ENCODE data around the gene GSC.
"Not testable (repeated sequence)": the region's sequence is repeated elsewhere in the genome, so short reads cannot be mapped to it uniquely, and the experiment has no call there.

GSC gene

DNA sequence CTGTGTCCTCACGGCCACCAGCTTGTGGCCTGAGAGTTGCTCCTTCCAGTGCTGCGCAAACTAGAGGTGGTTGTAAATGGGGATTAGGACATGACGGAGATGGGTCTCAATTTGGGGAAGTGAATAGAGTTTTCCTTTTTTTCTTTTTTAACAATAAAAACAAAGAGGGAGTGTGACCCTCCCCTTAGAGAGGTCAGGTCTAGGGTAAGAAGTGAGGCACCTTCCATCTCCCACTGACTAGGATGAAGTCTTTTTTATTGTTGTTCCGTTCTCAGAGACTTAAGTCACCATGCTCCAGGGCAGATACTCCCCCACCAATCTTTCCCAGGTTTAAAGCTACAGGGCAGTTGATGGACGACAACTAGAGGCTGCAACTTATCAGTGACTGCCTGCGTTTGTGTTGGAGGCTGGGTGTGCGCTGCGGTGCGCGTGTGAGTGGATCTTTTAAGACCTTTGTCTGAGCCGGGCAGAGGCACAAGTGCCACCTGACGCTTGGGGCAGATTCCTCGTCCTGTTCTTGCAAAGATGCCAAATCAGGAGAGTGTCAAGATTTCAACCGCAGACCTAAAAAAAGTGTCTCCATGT, 2.1 kb upstream of the GSC start:
- DNase-seq (ENCODE audit: low read depth): no peak

DNA sequence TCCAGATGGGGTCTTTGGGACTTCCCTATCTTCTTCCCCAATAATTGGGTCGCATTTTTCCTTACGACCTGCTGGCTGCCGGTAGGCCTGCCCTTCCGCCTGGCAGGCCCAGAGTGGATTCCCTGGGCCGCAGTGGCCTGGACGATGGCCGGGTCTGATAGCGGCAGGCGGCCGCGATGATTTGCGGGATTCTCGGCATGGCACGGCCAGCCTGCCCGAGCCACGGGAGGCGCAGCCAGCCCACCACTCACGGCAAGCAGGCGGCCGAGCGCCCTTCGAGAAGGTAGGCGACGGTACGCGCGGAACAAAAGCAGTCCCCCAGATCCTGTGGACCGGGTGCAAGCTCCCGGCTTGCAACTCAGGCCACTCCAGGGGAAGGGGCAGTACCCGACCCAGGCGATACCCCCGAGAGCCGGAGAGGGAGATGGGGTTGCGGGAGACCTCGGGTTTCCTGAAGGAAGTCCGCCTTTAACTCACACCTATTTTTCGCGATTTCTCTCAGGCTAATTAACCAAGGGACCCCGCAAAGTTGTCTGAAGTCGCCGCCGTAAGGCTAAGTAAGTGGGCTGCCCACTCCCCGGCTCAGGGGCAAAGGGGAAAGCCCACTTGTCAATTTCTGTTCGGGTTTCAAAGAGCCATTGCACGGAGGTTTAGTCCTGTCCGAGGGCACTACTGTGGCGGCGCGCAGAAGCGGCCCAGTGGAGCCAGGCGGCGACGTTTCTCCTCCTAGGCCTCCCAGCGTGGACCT, 1.4 kb upstream of the GSC start:
- no peak for DNase-seq (ENCODE audit: low read depth)

DNA sequence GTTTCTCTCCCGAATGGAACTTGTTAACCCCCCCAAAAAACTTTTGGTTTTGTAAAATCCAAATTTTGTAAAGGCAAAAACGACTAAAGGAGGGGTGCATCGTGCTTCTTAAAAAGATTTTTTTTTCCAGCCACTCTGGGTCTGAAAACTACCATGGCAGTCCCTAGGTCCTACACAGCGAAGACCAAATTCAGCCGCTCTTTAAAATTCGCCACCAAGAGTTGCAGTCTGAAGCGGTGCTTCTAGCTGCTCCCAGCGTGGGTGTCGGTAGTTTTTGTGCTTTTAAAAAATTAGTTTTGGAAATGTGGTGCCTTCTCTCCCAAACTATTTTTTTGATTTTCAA, 873 bp upstream of the GSC start:
- DNase-seq (ENCODE audit: low read depth): no peak

DNA sequence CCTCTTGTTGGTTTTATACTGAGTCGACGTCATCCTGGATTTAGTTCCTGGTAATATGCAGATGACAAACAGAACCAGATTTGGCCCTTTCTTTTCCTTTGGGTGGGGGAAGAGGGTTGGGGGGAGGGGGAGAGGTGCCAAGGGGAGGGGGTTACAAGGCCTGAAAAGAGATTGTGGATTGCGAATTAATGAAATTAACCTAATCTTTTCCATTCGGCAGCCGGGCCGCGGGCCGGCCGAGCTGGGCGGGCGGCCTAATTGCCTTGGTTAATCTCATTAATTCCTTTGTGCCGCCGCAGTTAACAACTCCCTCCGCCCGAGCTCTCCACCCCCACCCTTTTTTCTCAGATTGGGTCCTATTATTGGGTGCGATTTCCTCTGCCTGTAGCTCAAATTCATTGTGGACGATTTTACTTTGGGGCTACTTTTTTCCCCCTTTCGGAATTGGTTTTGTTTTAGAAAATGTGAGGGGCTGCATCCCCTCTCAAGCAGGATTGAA, 387 bp upstream of the GSC start:
- no peak for DNase-seq (ENCODE audit: low read depth)

DNA sequence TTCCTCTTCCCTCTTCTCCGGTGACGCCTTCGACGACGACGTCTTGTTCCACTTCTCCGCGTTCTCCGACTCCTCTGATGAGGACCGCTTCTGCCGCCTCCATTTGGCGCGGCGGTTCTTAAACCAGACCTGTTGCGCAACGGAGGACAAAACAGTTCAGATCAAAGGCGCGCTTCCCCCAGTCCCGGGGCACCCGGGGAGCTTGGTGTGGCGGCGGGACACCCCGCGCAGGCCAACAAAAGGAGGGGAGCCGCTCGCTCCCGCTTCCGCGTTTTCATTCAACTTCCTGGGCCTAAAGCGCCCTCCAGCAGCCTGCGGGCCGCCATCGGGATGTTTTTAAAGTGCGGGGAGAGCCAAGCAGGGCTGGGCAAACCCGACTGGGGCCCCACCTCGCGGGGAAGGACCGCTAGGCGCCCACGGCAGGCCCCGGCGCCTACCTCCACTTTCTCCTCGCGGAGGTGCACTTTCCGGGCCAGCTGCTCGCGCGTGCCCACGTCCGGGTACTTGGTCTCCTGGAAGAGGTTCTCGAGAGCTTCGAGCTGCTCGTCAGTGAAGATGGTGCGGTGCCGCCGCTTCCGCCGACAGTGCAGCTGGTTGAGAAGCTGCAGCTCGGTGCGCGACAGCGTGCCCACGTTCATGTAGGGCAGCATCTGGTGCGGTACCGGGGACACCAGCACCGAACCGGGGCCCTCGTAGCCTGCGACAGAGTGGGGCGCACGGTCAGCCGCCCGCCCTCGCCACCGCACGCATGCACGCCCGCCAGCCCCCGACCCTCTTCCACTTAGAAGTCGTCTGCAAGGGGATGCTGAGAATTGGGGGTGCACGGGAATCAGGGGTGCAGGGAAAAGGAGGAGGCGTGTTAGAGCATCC, 1.2 kb downstream of the GSC start:
- DNase-seq (ENCODE audit: low read depth): no peak

DNA sequence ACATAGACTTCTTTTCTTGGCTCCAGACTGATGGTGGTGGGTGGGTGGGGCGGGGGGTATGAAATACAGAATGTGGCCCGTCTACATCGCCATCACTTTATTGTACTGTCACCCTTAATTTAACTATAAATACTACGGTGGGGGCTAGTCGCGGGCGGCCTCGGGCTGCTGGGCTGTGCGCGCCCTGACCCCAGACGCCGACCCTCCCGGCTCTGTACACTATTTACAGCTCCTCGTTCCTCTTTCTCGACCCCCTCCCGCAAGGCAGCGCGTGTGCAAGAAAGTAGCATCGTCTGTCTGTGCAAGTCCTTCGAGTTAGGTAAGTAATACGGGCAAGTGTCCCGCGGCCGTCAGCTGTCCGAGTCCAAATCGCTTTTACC, 1.8 kb downstream of the GSC start:
- DNase-seq (ENCODE audit: low read depth): no peak

DNA sequence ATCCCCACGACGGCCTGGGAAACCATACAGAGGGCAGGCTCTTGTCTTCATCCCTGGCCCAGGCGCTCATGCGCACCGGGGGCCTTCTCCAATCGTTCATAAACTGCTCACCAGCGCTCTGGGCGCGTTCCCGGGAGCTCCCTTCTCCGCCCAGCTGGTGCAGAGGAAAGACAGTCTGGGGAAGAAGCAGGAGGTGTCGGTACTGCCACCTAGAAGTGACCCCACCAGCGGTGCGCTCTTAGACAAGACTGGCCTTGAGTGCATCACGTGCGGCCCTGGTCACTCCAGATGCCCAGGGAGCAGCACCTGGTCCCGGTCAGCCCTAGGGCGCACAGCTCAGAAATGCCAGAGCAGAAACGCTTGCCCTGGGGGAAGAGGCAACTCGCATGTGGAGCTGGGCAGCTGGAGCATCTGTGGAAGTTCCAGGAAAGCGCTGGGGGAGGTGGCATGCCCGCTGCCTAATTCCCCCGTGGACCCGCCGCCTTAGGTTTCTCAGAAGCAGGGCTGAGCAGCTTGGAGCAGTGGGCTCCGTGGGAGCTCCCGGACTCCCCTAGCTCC, 2.5 kb downstream of the GSC start:
- DNase-seq (ENCODE audit: low read depth): no peak

DNA sequence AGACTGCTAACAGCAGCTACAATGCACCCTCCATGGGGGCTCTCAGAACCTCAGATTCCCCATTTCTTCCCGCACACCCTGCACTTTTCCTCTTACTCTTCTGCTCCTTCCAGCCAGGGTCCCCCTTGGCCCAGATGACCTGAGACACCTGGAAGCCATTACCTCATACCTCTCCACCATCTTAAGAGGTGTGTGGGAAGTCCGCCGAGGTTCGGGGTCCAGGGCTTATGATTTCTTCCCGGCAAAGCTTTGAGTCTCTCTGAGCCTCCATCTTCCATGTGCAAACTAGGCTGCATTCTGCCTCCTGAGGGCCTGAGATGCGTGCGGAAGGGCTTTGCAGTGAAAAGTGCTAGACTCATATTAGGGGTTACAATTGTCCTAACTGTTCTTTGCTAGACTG, 5.3 kb downstream of the GSC start:
- DNase-seq (ENCODE audit: low read depth): no peak

DNA sequence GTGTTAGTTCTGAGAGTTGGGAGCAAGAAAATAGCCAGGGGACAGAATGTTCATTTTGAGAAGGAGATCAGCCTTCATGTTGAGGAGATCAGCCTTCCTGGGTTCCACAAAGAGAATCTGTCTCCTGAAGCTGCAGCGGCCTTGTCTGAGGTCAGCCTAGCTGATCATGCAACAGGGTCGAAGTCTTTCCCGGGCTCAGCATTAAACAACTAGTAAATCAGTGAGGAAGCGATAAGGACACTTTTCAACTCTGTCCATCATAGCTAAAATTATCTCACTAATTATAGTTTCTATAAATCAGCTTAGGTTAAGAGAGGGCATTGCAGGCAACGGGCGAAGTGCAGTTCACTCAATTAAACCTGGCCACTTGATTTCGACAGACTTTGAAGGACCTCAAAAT, 7.5 kb downstream of the GSC start:
- no peak for DNase-seq (ENCODE audit: low read depth)

DNA sequence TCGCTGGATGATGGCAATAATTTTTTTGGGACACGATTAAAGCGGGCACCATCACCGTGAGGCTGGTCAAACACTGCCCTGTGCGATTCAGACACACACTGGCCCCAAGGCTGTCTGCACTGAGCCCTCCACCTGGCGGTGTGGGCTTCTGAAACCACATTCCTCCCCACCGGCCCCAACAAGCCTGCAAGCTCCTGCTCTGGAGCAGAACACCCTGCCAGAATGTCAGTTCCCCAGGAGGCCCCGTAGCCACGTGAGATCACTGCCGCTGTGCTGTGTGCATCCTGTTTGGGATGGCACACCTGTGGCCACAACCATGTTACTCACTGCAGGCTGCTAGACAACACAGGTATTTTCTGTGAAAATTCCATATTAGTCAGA, 7.9 kb downstream of the GSC start:
- DNase-seq (ENCODE audit: low read depth): no peak

DNA sequence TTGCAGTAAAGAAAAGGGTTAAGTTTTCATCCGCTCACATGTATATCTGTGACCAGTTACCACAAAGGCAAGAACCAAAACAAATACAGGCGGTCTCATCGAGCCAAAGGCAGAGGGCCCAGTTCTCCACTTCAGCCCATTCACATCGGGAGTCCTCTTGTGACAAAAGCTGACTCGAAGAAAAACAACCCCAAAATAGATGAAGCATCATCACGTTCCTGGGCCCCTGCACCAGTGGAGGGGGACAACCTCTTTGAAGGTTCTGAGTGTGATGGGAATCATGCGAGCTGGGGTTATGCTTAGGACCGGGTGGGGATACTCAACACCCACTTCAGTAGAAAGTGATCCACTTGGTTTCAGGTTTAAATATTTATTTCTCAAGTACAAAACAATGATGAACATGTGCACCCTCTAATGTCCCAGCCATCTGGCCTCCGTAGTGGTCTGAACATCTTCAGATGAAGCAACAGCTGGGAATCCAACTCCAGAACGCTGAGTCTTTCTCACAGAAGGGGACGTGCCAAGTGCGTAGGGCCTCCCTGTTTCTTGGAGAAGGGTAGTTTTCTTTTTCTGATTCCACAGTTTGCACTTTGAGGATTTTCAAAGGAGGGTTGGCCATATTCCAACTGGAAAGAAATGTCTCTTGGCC, 8.4 kb downstream of the GSC start:
- DNase-seq (ENCODE audit: low read depth): no peak

DNA sequence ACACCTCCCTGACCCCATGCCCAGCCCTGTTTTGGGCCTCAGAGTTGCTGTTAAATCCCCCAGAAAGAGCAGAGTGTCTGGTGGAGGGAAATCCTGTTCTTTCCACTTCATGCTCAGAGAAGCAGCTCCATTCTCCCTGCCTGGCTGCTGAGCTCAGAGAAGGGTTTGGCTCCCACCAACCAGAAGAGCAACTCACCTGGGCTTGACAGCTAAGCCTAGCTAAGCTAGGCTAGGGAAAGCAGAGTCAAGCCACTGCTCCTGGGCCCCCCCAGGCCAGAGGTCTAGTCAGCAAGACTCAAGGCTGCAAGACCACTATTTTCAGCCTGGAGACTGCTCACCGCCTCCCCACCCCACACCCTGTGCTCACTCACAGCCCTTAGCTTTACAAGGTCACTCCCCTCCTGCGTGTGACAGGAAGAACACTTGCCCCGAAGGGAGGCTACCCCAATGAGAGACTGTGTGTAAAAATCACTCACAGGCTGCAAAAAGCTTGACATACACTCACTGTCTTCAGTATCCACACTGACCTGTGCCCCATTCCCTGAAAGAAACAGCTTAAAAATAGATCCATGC, 13.5 kb downstream of the GSC start:
- DNase-seq (ENCODE audit: low read depth): no peak

DNA sequence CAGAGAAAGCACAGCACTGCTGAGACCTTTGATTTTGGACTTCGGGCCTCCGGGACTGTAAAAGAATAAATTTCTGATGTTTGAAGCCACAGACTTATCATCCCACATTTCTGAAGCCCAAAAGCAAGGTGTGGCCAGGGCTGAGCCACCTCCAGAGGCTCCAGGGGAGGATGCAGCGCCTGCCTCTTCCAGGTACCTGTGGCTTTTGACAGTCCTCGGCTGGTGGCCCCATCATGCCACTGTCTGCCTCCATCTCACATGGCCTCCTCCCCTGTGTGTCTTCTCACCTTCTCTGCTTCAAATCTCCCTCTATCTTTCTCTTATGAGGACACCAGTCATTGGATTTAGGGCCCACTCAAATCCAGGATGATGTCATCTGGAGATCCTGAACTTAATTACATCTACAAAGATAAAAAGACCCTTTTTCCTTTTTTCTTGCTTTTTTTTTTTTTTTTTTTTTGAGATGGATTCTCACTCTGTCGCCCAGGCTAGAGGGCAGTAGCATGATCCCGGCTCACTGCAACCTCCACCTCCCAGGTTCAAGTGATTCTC, 15.4 kb downstream of the GSC start:
- no peak for DNase-seq (ENCODE audit: low read depth)

DNA sequence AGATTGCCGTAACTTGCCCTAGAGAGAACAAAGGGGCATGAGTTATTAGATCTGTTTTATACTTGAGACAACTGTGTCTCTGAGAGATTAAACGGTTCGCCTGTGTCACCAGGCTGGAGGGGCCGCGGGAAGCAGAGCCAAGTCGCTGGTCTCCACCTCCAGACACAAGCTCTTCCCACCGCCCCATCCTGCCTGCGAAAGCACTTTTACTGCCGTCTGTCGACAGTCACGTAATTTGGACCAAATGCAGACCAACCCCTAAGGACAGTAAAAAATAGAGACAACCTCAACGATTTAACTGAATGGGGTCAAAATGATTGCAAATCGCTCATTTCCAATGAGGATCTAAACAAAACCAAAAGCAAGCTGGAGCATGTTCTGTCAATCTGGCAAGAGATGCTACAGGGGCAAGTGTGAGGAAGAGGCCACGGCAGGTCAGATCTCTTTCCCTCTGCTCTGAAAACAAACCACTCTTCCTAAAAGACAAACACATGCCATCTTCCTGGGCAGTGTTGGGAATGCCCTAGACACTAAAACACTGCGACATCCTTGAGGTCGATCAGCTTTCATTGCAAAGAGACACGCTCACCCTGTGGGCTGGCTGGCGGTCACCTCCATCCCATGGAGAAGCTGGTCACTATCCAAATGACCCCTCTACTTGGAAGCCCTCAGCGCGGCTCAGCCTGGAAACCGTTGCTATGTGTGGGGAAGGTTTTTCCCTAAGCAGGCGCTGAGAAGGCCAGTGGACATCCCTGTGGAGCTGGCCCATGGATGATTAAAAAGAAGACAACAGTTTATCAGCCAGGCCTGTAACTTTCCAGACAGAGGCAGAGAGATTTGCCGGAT, 17.1 kb downstream of the GSC start:
- DNase-seq (ENCODE audit: low read depth): no peak

DNA sequence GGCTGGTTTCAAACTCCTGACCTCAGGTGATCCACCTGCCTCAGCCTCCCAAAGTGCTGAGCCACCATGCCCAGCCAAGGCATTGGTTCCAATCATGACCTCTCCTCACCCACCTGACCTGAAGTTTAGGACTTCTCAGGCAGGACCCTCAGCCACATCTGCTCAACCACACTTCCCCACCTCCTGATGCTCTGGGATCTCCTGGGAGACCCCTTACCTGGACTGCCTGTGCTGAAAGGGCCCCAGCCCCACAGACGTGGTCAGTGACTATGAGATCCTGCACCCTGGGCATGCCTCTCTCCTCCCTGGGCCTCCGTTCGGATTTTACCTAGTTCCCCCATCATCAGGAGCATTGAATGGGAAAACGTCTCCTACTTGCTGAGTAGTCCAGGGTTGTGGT, 18.0 kb downstream of the GSC start:
- DNase-seq (ENCODE audit: low read depth): no peak

DNA sequence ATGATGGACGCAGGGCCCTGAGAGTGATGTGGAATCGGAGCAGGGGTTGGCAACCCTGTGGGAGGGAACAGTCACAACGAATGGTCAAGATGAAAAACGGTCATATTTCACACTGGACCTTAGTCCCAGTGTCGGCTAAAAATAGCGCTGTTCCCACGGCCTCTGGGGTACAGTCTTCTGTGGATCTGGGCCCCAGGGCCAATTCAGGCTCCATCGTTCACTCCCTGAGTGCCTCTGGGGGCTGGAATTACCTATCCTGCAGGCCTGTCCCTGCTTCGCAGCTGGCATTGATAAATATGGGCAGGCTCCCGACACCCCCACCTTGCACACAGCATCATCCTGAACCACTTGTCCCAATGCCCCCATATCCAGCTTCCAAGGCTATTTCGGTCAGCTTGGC, 18.6 kb downstream of the GSC start:
- no peak for DNase-seq (ENCODE audit: low read depth)

DNA sequence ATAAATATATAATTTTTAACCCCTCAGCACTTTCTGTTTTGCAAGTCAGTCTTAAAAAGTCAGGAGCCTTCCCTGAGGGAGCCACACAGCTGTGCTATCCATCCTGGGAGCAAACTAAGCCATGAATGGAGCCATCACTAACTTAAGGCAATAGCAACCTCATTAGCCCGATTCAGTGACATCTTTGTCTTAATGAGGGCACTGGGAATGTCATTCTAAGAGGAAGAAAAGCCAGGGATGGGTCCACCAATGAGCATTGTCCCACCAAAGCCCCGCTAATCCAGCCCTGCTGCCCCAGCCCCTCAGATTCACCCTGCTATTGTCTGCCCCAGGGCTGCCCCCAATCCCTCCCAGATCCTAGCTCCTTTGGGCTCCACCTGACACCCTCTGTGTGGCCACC, 19.5 kb downstream of the GSC start:
- DNase-seq (ENCODE audit: low read depth): no peak

DNA sequence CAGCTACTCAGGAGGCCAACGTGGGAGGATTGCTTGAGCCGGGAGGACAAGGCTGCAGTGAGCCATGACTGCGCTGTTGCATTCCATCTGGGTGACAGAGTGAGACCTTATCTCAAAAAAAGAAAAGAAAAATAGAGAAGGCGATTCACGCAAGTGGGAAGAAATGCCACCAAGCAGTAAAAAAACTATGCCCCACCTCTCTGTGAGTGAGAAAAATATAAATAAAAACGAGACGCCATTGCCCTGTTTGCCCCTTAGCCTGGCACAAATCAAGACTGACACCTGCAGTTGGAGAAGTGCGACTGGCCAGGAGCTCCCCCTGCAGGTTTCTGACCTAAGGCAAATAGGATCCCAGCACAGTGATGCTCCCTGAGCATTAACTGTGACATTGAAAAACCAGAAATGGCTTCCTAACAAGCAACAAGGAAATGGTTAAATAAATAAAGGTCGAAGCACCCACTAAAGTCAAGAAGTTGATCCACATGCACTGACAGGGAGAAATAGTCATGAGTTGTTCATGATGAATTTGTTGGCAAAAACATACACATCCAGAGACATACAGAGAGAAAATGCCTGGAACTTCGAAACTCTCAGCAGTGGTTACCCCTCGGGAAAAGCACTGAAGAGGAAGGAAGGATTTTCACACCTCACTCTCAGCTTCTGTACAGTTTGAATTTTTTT, 21.1 kb downstream of the GSC start:
- DNase-seq (ENCODE audit: low read depth): no peak

DNA sequence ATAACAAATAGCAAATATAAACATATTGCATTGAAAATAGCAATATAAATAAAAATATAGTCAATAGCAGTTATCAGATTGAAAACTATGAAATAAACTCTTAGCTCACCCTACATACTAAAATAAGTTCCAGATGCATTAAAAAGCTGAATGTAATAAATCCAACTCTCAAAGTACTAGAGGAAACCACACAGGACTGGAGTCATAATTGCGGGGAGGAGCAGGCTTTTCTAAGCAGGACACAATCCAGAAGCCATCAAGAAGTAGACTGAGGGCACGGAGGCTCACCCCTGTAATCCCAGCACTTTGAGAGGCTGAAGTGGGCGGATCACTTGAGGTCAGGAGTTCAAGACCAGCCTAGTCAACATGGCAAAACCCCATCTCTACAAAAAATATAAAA, 22.2 kb downstream of the GSC start:
- DNase-seq (ENCODE audit: low read depth): no peak

DNA sequence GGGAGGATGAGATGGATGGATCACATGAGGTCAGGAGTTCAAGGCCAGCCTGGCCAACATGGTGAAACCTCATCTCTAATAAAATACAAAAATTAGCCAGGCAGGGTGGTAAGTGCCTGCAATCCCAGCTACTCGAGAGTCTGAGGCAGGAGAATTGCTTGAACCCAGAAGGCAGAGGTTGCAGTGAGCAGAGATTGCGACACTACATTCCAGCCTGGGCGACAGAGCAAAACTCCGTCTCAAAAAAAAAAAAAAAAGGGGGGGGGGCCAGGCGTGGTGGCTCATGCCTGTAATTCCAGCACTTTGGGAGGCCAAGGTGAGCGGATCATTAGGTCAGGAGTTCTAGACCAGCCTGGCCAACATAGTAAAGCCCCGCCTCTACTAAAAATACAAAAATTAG, 22.8 kb downstream of the GSC start:
- DNase-seq (ENCODE audit: low read depth): not testable (repeated sequence)

All from activated T-helper 1 cell treated with Interleukin-2 at 50 U/mL for 16 hours (primary cell).